Duodenal mucosa (tissue), 2 donors: ENCODE results near the gene FOXRED1.

Experiments
- H3K27ac ChIP-seq: one replicate; pipeline ENCODE4 v1.7.0; 2013; ENCODE audit warnings: low read depth, low read length
- H3K27me3 ChIP-seq, 2 donors: one replicate each; pipeline ENCODE4 v1.7.0; 2013; ENCODE audit warnings: low read length in 2 of 2, control low read depth in 1 of 2; ENCODE audit not compliant: insufficient read depth in 2 of 2, control insufficient read depth in 1 of 2
- H3K36me3 ChIP-seq, 2 donors: one replicate each; pipeline ENCODE4 v1.7.0; 2013; ENCODE audit warnings: low read length in 2 of 2, control low read depth in 1 of 2; ENCODE audit not compliant: insufficient read depth in 2 of 2, control insufficient read depth in 1 of 2
- H3K4me1 ChIP-seq, 2 donors: one replicate each; pipeline ENCODE4 v1.7.0; 2013; ENCODE audit warnings: low read length in 2 of 2, control low read depth in 1 of 2; ENCODE audit not compliant: insufficient read depth in 2 of 2, control insufficient read depth in 1 of 2
- H3K4me3 ChIP-seq, 2 donors: one replicate each; pipeline ENCODE4 v1.7.0; 2013; ENCODE audit warnings: low read length in 2 of 2, low read depth in 1 of 2
- H3K9ac ChIP-seq, 2 donors: one replicate each; pipeline ENCODE4 v1.7.0; 2013; ENCODE audit warnings: low read length in 2 of 2, low read depth in 1 of 2
- H3K9me3 ChIP-seq, 2 donors: one replicate each; pipeline ENCODE4 v1.7.0; 2013; ENCODE audit warnings: low read length in 2 of 2, control low read depth in 1 of 2; ENCODE audit not compliant: control insufficient read depth in 1 of 2

Gene FOXRED1

DNA sequence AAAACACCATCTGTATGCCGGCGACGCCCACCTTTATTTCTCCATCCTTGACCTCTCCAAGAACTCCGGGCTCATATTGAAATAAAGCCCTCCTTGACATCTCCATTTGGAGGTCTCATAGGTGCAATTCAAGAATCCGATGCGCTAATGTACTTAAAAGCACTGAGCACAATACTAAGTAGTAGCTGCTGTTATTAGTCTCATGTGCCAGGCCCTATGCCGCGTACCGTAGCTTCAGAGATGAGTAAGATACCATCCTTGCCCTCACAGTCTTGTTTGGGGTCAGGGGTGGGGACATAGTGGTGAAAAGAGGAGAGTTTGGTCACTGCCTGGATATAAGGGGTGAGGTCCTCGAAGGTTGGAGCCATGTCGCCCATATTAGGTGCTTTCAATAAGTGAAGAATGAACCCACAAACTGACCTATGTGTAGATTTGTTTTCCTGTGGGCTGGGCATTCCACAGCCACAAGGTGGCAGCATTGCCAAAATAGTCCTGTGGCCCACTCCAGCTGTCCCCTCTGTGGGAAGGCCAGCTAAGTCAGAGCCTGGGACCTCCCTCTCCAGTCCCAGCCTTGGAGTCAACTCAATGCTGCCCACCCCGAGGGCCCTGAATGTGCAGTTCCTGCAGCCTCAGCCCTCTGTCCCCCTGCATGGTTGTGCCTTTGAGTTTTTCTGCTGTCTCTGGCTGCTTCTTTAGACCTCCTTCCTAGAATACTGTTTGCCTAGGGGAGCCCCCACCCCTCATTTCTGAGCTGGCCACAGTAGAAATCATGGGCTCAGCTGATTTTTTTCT lies 41.4 kb downstream of the FOXRED1 start:
- Histone ChIP-seq H3K27ac (no peak overlapping the region), H3K36me3 (peaks cover 0 to 21% of the 10 kb centered on the region in 2 donors), H3K27me3 (no peaks in the 10 kb centered on the region), H3K4me1 (peaks cover 12 to 16% of the 10 kb centered on the region in 2 donors), H3K9me3 (no peaks in the 10 kb centered on the region), H3K4me3 (no peak overlapping the region), H3K9ac (no peak overlapping the region)

DNA sequence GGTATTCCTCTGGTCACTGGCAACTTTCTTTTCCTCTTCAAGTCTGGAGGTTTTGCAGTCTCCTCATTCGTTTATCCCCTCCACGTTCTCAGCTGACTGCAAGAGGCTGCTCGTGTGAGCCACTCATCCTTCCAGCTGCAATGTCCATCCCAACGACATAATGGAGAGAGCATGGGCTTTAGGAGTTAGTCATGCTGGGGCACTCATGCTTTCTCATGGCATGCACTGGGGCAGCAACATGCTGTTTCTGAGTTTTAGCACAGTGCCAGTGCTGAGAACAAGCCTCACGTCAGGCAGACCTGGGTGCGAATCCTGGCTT lies 42.0 kb downstream of the FOXRED1 start:
- no peaks in the 10 kb centered on the region for H3K27me3 ChIP-seq
- H3K9ac ChIP-seq = no peak overlapping the region
- H3K4me1 ChIP-seq = peaks cover 12 to 16% of the 10 kb centered on the region in 2 donors
- H3K36me3 ChIP-seq = peaks cover 0 to 21% of the 10 kb centered on the region in 2 donors
- H3K27ac ChIP-seq = no peak overlapping the region
- H3K4me3 ChIP-seq = no peak overlapping the region
- H3K9me3 ChIP-seq = no peaks in the 10 kb centered on the region

DNA sequence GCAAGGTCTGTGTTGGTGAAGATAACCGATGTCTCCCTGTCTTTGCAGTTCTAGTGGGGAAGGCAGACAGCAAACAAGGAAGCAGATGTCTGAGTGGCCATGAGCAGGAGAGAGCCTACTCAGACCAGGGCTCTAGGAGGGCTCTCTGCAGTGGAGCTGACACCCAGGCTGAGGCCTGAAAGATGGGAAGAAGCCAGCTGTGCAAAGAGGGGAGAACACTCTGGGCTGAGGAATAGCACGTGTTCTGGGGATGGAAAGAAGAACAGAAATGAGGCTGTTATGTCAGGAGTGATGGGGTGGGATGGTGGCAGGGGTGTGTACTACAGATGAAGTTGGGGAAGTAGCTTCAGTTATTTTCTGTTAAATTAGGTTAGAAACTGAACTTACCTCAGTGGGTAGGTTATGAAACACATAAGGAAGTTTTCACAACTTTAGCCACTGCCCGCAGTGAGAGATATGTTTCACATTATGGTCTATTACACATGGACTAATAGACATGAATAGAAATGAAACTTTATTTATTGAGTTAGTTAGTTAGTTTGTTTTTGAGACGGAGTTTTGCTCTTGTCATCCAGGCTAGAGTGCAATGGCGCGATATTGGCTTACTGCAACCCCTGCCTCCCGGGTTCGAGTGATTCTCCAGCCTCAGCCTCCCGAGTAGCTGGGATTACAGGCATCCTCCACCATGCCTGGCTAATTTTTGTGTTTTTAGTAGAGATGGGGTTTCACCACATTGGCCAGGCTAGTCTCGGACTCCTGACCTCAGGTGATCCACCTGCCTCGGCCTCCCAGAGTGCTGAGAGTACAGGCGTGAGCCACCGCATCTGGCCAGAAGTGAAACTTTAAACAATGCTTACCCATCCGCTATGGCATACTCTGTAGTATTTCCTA lies 42.7 kb downstream of the FOXRED1 start:
- no peak overlapping the region for H3K4me3 ChIP-seq
- no peaks in the 10 kb centered on the region for H3K9me3 ChIP-seq
- no peak overlapping the region for H3K9ac ChIP-seq
- H3K4me1 ChIP-seq = peaks cover 12 to 16% of the 10 kb centered on the region in 2 donors
- no peaks in the 10 kb centered on the region for H3K27me3 ChIP-seq
- H3K27ac ChIP-seq = no peak overlapping the region
- peaks cover 0 to 18% of the 10 kb centered on the region in 2 donors for H3K36me3 ChIP-seq

DNA sequence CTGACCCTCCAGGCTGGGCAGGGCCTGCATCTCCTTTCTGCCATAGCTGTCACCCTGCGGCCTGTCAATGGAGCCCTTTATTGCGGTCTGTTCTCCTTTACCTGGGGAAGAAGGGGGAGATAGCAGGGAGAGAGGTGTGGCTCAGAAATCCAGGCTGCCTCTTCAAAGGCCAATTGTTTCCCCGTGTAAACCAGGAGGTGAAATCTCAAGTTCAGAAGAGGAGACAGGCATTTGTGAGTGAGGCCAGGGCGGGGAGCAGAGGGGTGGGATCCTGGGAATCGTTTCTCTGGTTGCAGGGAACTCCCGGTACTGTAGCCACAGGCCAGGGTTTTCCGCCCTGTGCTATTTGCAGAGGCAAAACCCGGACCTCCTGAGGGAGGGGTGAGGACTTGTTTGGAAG lies 44.0 kb downstream of the FOXRED1 start:
- Histone ChIP-seq H3K27me3 (no peaks in the 10 kb centered on the region), H3K9ac (no peak overlapping the region), H3K36me3 (peaks cover 0 to 16% of the 10 kb centered on the region in 2 donors), H3K9me3 (no peaks in the 10 kb centered on the region), H3K4me1 (peaks cover 16 to 24% of the 10 kb centered on the region in 2 donors), H3K27ac (no peak overlapping the region), H3K4me3 (no peak overlapping the region)

DNA sequence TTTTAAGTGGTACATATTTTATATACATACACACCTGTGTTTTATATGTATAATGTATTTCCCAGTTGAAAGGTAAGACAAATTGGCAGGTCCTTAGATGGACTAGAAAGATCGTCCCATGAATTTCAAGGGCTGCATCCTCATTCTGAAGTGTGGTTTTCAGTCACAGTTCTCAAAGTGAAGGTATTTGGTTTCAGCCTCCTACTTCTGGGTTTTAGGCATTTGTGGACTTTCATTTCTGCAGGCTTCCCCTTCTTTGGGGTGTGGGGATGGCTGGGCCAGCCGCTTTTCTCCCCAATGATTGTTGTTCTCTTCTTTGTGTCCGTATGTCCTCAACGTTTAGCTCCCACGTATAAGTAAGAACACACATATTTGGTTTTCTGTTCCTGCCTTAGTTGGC lies 44.9 kb downstream of the FOXRED1 start:
- H3K36me3 ChIP-seq = peaks cover 0 to 13% of the 10 kb centered on the region in 2 donors
- peaks cover 24 to 32% of the 10 kb centered on the region in 2 donors for H3K4me1 ChIP-seq
- H3K9ac ChIP-seq = no peak overlapping the region
- H3K27ac ChIP-seq = no peak overlapping the region
- no peaks in the 10 kb centered on the region for H3K27me3 ChIP-seq
- H3K9me3 ChIP-seq = no peaks in the 10 kb centered on the region
- no peak overlapping the region for H3K4me3 ChIP-seq

DNA sequence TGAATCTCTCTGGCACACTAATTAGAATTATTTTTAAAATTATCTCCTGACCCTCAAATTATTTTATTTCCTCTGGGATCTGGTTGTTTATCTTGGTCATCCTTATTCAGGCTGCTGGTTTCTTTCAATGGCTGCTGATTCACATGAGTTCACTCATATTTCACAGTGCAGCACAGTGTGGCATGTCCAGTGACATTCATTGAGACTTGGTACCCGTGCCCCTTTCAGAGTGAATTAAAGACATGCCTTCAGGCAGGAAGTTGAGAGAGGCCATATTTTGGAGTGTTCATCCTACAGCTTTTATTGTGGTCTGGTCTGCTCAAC lies 48.4 kb downstream of the FOXRED1 start:
- H3K9me3 ChIP-seq = no peaks in the 10 kb centered on the region
- no peaks in the 10 kb centered on the region for H3K27me3 ChIP-seq
- H3K36me3 ChIP-seq = peaks cover 0 to 7% of the 10 kb centered on the region in 2 donors
- peak overlapping the region in 1 of 2 donors; percentile 48 for H3K4me3 ChIP-seq
- H3K4me1 ChIP-seq = peaks cover 26 to 33% of the 10 kb centered on the region in 2 donors
- H3K27ac ChIP-seq = no peak overlapping the region
- no peak overlapping the region for H3K9ac ChIP-seq

DNA sequence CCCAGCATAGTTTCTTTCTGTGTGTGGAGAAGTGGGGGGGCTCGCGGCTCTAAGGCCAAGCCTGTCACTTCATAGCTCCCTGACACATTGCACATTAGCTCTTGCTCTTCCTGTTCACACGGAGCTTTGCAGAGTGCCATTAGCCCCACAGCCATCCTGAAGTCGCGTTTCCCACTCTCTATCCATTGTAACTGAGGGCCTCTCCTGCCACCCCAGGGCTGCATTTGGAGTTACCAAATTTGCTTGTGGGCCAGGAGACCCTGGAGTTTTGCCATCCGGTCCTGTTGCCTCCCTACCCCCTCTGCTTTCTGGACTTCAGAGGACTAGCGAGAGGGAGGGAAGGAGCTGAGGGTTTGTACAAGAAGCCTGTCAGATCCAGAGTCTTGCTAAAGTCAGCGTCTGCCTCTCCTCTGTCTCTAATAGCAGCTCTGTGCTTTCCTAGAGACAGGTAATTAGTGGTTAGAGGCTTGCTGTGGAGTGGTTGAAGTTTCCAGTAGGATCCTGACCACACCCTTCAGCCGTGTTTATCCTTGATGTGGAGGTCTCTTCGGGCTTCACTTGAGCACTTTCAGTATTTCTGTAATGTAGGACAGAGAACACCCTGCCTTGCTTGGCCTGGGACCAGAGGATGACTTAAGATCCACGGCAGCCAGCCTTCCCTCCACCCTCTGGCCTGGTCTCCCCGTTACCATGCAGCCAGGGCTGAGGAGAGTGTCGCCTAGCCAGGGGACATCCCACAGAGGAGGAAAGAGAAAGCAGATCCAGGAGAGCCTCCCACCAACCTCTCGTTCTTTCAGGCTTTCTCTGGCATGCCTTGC lies 49.0 kb downstream of the FOXRED1 start:
- Histone ChIP-seq H3K27ac (peak overlapping the region; percentile 39), H3K4me3 (peak overlapping the region; percentile 10 to 48)

DNA sequence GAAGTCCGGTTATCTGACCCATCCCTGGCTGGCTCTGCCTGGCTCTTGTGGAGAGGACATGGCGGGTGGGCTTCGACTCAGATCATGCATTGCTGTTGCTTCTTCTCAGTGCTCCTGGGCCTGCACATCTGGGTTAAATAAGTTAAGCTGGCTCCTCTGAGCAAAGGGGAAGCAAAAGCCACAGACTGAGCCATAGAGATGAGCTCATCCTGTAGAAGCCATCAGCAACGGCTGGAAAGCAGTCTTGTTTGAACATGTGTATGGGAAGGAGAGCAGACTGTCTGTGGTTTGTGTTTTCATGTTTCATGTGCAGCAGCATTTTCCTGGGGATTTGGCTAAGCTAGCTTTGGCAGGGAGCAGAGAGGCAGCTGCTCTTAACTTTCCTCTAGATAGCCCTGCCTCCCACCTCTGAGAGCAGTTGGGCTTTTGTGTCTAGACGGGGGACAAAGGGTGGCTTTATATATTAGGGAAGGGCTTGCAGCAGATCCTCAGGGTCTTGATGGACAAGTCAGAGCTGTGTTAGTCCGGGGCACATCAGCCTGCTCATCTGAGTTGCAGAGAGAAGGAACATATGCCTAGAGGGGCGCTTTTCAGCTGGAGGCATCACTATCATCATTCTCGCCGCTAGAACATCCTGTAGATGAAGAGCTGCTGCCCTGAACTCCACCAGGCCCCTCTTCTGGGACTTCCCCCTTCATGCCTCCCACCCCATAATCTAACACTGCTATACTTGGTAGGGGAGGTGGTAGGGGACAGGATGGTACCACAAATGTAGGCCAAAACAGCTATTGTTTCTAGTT lies 49.8 kb downstream of the FOXRED1 start:
- peak overlapping the region in 1 of 2 donors; percentile 39 for H3K9ac ChIP-seq
- peak overlapping the region; percentile 39 for H3K27ac ChIP-seq
- H3K36me3 ChIP-seq = peaks cover 0 to 6% of the 10 kb centered on the region in 2 donors
- H3K4me1 ChIP-seq = peaks cover 22 to 25% of the 10 kb centered on the region in 2 donors
- H3K9me3 ChIP-seq = no peaks in the 10 kb centered on the region
- H3K27me3 ChIP-seq = no peaks in the 10 kb centered on the region
- peak overlapping the region in 1 of 2 donors; percentile 48 for H3K4me3 ChIP-seq

More for the DNA sequence above, 49.0 kb downstream of the FOXRED1 start:
- H3K36me3 ChIP-seq = peaks cover 0 to 7% of the 10 kb centered on the region in 2 donors
- H3K27me3 ChIP-seq = no peaks in the 10 kb centered on the region
- peak overlapping the region in 1 of 2 donors; percentile 39 for H3K9ac ChIP-seq
- H3K9me3 ChIP-seq = no peaks in the 10 kb centered on the region
- H3K4me1 ChIP-seq = peaks cover 22 to 32% of the 10 kb centered on the region in 2 donors

DNA sequence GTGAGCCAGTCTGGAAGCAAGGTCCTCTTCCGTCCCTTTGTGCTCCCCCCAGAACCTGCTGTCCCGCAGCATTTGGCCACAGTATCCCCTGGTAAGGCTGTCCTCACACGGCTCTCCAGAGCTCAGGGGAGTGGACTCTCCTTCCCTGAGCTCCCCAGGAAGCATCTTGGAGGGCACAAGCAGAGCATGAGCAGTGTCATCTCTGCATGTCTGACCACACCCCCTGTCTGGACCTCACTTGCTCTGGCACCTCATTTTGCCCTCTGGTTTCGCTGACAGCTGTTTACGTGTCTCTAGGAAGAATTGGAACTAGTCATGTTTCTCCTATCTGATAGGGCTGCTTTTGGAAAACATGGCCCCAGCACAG lies 50.4 kb downstream of the FOXRED1 start:
- Histone ChIP-seq H3K4me3 (no peak overlapping the region), H3K4me1 (peaks cover 22 to 25% of the 10 kb centered on the region in 2 donors), H3K9me3 (no peaks in the 10 kb centered on the region), H3K36me3 (no peaks in the 10 kb centered on the region), H3K9ac (no peak overlapping the region), H3K27ac (no peak overlapping the region), H3K27me3 (no peaks in the 10 kb centered on the region)
